Upper lobe of right lung (tissue), 1 donor: ENCODE results near the gene TKTL1. TPM values are rescaled to one million over a fixed set of nuclear protein-coding genes. Genes with fewer than 3 reads are reported as not detected.
"Not testable (repeated sequence)": the region's sequence is repeated elsewhere in the genome, so short reads cannot be mapped to it uniquely, and the experiment has no call there.

Experiments used
- ATAC-seq: fragments of 200-7000 bp; cut with Tn5 transposase; one replicate; pipeline ENCODE4 v1.9.1; 2020; ENCODE audit warnings: mild to moderate bottlenecking, moderate library complexity
- DNase-seq: peaks from one replicate; pipeline ENCODE4 v3.0.0-alpha.2; 2020
- H3K27ac ChIP-seq: fragments of 200-600 bp; one replicate; pipeline ENCODE4 v1.8.0; 2022
- H3K27me3 ChIP-seq: fragments of 200-600 bp; one replicate; pipeline ENCODE4 v1.8.0; 2022; ENCODE audit warnings: mild to moderate bottlenecking
- H3K36me3 ChIP-seq: fragments of 200-600 bp; one replicate; pipeline ENCODE4 v1.8.0; 2022
- H3K4me1 ChIP-seq: fragments of 200-600 bp; one replicate; pipeline ENCODE4 v1.8.0; 2022
- H3K4me3 ChIP-seq: fragments of 200-600 bp; one replicate; pipeline ENCODE4 v1.8.0; 2022; ENCODE audit warnings: mild to moderate bottlenecking
- H3K9me3 ChIP-seq: fragments of 200-600 bp; one replicate; pipeline ENCODE4 v1.8.0; 2022
- intact Hi-C: fragments of 100-400 bp; cut with DNase I; formaldehyde crosslinking; loops from one replicate; pipeline ENCODE4 v1.11.0; 2022
- long read RNA-seq: library from polyadenylated mRNA; unstranded; transcript quantifications from one replicate; pipeline ENCODE4 v2.0.0, GENCODE V29; 2021
- total RNA-seq: library from RNA; stranded (reverse); fragmentation: NEBNext Ultra II Directional; extraction: Animal tissue kit (Norgen Biotek cat#: 25700); gene quantifications from one replicate; pipeline ENCODE4 v1.2.1, GENCODE V29; 2021
- TF ChIP-seq, protein P1 (sequence below): fragments of 200-600 bp; IDR thresholded peaks from one replicate; pipeline ENCODE4 v1.8.0; 2022; ENCODE audit warnings: antibody characterized with exemption
- donor health status: DM: no; HTN: yes; CAD: no; lungs with severe emphysema.

Gene TKTL1, protein sequence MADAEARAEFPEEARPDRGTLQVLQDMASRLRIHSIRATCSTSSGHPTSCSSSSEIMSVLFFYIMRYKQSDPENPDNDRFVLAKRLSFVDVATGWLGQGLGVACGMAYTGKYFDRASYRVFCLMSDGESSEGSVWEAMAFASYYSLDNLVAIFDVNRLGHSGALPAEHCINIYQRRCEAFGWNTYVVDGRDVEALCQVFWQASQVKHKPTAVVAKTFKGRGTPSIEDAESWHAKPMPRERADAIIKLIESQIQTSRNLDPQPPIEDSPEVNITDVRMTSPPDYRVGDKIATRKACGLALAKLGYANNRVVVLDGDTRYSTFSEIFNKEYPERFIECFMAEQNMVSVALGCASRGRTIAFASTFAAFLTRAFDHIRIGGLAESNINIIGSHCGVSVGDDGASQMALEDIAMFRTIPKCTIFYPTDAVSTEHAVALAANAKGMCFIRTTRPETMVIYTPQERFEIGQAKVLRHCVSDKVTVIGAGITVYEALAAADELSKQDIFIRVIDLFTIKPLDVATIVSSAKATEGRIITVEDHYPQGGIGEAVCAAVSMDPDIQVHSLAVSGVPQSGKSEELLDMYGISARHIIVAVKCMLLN
- total RNA-seq = not detected
- long read RNA-seq = 0 reads

DNA sequence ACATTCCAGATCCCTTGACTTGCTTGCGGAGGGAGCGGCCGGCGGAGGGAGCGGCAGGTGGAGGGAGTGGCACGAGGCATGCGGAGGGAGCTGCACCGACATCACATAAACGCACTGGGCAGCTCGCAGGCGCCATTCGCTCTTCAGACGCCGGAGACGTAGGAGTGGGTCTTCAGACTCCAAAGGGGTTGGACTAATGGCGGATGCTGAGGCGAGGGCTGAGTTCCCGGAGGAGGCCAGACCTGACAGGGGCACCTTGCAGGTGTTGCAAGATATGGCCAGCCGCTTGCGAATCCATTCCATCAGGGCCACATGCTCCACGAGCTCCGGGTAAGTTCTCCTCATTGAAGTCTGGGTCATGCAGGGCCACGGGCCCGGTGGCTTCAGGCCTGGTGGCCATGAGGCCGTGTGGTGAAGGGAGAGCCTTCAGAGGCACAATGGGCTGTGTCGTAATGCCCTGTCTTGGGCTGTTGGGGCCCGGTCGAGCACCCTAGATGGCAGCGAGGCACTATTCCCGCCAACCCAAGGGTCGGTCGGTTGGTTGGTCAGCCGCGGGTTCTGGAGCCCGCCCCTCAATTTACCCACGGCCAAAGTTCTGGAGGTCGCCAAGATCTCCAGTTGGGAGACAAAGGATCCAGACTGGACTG is at the start of gene TKTL1:
TKTL1 (plus strand) TSS at position 132 of the 647 bp plus-strand sequence; CDS start at position 197, 65 bp downstream.
- no peaks in the 10 kb centered on the region for H3K9me3 ChIP-seq
- TF ChIP-seq, protein P1, sequence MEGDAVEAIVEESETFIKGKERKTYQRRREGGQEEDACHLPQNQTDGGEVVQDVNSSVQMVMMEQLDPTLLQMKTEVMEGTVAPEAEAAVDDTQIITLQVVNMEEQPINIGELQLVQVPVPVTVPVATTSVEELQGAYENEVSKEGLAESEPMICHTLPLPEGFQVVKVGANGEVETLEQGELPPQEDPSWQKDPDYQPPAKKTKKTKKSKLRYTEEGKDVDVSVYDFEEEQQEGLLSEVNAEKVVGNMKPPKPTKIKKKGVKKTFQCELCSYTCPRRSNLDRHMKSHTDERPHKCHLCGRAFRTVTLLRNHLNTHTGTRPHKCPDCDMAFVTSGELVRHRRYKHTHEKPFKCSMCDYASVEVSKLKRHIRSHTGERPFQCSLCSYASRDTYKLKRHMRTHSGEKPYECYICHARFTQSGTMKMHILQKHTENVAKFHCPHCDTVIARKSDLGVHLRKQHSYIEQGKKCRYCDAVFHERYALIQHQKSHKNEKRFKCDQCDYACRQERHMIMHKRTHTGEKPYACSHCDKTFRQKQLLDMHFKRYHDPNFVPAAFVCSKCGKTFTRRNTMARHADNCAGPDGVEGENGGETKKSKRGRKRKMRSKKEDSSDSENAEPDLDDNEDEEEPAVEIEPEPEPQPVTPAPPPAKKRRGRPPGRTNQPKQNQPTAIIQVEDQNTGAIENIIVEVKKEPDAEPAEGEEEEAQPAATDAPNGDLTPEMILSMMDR = no peak
- H3K27me3 ChIP-seq = no peaks in the 10 kb centered on the region
- H3K4me3 ChIP-seq = no peak within 1 kb of the TSS
- DNase-seq (no peak), ATAC-seq (no peak)
- H3K36me3 ChIP-seq = no peaks in the 10 kb centered on the region
- H3K4me1 ChIP-seq = no peaks in the 10 kb centered on the region
- no peak within 1 kb of the TSS for H3K27ac ChIP-seq
- intact Hi-C loops = no loop called here

DNA sequence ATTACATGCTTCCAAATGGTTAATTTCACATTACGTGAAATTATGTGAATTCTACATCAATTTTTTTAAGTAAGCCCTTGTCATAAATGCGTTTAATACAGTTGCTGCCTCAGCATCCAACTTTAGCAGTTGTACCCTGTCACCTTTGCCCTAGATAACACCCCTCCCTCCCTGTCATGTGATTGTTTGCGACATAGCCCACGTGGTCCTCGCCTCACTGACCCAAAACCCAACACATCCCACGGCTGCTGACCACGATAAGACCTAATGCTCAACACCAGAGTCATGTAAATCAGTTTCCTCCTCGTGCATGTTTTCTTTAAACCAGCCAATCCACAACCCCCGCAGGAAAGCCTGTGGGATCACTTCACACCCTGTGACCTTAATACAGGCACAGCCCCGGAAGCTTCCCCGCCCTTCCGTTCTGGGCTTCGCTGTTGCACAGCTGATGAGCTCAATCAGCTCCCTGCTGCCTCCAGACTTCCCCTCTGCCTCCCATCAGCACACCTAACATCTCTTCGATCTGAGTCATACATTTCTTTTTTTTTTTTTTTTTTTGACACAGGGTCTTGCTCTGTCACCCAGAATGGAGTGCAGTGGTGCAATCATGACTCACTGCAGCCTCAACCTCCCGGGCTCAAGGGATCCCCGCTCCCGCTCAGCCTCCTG is 48.1 kb upstream of the TKTL1 start:
- H3K9me3 ChIP-seq, H3K27me3 ChIP-seq, H3K36me3 ChIP-seq, intact Hi-C loops, H3K4me1 ChIP-seq, DNase-seq, H3K4me3 ChIP-seq, H3K27ac ChIP-seq: not testable (repeated sequence)
- ATAC-seq = peak; percentile 97

DNA sequence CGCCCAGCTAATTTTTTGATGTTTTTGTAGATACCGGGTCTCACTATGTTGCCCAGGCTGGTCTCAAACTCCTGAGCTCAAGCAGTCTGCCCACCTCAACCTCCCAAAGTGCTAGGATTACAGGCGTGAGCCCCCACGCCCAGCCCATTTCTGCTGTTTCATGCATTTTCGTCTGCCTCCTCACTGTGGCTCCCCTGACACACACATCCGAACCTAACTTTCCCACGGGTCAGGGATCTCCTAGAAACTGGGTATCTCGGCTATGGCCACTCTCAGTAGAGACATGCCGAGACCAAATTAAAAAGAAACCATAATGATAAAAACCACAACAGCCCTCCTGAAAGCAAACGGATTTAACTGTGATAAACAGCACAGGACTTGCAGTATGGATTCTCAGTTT is 47.5 kb upstream of the TKTL1 start:
- H3K27me3 ChIP-seq, ATAC-seq, intact Hi-C loops: not testable (repeated sequence)

DNA sequence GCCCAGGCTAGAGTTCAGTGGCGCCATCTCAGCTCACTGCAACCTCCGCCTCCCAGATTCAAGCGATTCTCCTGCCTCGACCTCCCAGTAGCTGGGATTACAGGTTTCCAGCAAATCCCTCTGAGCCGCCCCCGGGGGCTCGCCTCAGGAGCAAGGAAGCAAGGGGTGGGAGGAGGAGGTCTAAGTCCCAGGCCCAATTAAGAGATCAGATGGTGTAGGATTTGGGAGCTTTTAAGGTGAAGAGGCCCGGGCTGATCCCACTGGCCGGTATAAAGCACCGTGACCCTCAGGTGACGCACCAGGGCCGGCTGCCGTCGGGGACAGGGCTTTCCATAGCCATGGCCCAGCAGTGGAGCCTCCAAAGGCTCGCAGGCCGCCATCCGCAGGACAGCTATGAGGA is 38.3 kb upstream of the TKTL1 start, which contains the start of gene OPN1MW3:
OPN1MW3 (plus strand) TSS at position 301 of the 400 bp plus-strand sequence; CDS start at position 339, 38 bp downstream.
- H3K9me3 ChIP-seq, H3K36me3 ChIP-seq, ATAC-seq, H3K4me3 ChIP-seq, H3K4me1 ChIP-seq, H3K27me3 ChIP-seq, H3K27ac ChIP-seq, DNase-seq, intact Hi-C loops: not testable (repeated sequence)

More for the DNA sequence above, 47.5 kb upstream of the TKTL1 start:
- not testable (repeated sequence) for DNase-seq, H3K4me3 ChIP-seq, H3K4me1 ChIP-seq, H3K9me3 ChIP-seq, H3K36me3 ChIP-seq, H3K27ac ChIP-seq

DNA sequence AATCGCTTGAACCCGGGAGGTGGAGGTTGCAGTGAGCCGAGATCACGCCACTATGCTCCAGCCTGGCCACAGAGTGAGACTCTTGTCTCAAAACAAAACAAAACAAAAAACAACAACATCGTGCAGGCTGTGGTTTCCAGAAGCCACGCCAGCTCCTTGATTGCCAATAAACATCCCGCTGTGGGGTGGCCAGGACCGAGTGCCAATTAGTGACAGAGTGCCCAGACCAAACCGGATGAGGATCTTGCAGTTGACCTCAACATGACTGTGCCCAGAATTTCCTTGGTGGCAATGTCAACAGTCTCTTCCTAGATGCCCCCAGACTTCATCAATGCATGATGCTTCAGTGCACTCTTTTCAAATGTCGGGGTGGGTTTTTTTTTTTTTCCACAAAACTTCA is 36.9 kb upstream of the TKTL1 start:
- H3K4me1 ChIP-seq, H3K9me3 ChIP-seq, DNase-seq, intact Hi-C loops, H3K36me3 ChIP-seq, H3K4me3 ChIP-seq, H3K27ac ChIP-seq, ATAC-seq, H3K27me3 ChIP-seq: not testable (repeated sequence)

DNA sequence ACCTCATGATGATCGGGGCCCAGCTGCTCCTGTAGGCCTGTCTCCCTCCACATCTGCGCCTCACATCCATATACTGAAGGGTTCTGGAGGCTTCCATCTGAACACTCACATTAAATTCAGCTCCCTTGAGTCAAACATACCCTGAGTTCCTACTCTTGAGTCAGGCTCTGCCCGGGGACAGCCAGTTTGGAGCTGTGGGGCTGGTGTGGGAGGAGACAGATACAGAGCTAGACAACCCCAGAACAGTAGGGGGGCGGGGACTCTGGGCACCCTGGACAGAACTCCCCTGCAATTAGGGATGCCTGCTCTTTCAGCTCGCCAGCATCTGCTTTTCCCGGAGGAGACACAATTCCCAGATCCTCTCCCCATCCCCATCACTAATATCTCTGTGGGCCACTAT is 32.5 kb upstream of the TKTL1 start:
- intact Hi-C loops, H3K4me1 ChIP-seq, H3K36me3 ChIP-seq, ATAC-seq, H3K27me3 ChIP-seq, H3K4me3 ChIP-seq, H3K9me3 ChIP-seq, H3K27ac ChIP-seq, DNase-seq: not testable (repeated sequence)

DNA sequence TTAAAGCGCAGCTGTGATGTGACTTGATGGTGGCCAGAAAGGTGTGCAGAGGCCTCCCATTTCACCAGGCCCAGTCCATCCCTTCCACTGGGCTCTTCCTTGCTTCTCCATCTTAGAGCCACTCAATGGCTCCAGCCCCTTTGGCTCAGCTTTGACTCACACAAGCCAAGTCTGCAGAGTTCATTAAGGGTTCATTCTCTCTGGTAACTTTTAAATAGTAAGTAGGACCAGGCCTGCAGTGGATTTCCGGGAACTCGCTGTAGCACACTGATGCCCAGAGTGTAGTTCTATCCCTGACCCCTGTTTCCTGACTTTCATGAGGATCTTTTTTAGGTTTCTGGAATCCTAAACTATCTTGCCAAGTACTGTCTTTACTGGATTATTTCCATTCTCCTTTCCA is 26.4 kb upstream of the TKTL1 start:
- H3K4me3 ChIP-seq, H3K9me3 ChIP-seq, DNase-seq, H3K27me3 ChIP-seq, intact Hi-C loops, H3K27ac ChIP-seq, H3K36me3 ChIP-seq, H3K4me1 ChIP-seq, ATAC-seq: not testable (repeated sequence)

DNA sequence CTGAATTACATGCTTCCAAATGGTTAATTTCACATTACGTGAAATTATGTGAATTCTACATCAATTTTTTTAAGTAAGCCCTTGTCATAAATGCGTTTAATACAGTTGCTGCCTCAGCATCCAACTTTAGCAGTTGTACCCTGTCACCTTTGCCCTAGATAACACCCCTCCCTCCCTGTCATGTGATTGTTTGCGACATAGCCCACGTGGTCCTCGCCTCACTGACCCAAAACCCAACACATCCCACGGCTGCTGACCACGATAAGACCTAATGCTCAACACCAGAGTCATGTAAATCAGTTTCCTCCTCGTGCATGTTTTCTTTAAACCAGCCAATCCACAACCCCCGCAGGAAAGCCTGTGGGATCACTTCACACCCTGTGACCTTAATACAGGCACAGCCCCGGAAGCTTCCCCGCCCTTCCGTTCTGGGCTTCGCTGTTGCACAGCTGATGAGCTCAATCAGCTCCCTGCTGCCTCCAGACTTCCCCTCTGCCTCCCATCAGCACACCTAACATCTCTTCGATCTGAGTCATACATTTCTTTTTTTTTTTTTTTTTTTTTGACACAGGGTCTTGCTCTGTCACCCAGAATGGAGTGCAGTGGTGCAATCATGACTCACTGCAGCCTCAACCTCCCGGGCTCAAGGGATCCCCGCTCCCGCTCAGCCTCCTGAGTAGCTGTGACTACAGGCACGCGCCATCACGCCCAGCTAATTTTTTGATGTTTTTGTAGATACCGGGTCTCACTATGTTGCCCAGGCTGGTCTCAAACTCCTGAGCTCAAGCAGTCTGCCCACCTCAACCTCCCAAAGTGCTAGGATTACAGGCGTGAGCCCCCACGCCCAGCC is 10.9 kb upstream of the TKTL1 start:
- H3K4me1 ChIP-seq, H3K27ac ChIP-seq, H3K4me3 ChIP-seq, H3K9me3 ChIP-seq, DNase-seq, H3K36me3 ChIP-seq, H3K27me3 ChIP-seq, intact Hi-C loops: not testable (repeated sequence)
- peak; percentile 97 for ATAC-seq

DNA sequence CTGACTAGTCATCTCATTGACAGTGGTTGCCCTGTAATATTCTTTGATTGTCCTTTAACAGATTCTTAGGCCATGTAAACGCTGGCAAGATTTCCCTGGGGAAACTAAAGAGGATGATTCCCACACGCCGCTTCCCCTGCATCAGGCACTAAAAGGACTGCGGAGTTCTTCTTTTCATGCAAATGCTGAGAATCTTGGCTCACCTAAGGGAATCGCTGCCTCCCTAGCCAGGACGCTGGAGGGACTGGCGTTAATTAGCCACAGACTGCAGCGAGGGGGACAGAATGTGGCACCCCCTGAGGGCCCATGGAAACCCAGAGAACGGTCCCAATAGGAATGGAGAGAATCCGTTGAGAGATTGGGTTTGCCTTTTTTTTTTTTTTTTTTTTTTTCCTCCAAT is 9.2 kb upstream of the TKTL1 start:
- intact Hi-C loops, H3K27me3 ChIP-seq, H3K9me3 ChIP-seq, H3K36me3 ChIP-seq, H3K4me1 ChIP-seq, H3K27ac ChIP-seq, ATAC-seq, H3K4me3 ChIP-seq, DNase-seq: not testable (repeated sequence)
